Measurements from ENCODE around the gene MRPL16. TPM values are rescaled to one million over a fixed set of nuclear protein-coding genes. Genes with fewer than 3 reads are reported as not detected.

MRPL16 gene
- total RNA-seq (2012; rRNA removed) = 43.9 and 56.9 TPM in 2 replicates
- polyA plus RNA-seq (2012; rRNA removed) = 64.5 and 71.3 TPM in 2 replicates
- 36.4 and 61.0 TPM in 2 replicates for polyA plus RNA-seq (2012; cell fraction: cytosol; rRNA removed)
- polyA plus RNA-seq (2012; cell fraction: nucleus; rRNA removed; ENCODE audit: low replicate concordance) = 14.0 and 44.3 TPM in 2 replicates
- Bru-seq, nascent RNA = percentile 68 among the genes with signal in this experiment
- BruChase-seq, experiment 1, labeled RNA remaining after a 6-hour chase = percentile 68 among the genes with signal in this experiment
- percentile 54 among the genes with signal in this experiment for BruChase-seq, experiment 2, labeled RNA remaining after a 2-hour chase
- long read RNA-seq, transcript MRPL16-201 (4 exons, 1,182 nt) = major isoform, 36 of 45 reads
- long read RNA-seq, partial matches to known transcripts = 2 of 45 reads
- long read RNA-seq, other reads (novel, unspliced or antisense) = 7 of 45 reads

DNA sequence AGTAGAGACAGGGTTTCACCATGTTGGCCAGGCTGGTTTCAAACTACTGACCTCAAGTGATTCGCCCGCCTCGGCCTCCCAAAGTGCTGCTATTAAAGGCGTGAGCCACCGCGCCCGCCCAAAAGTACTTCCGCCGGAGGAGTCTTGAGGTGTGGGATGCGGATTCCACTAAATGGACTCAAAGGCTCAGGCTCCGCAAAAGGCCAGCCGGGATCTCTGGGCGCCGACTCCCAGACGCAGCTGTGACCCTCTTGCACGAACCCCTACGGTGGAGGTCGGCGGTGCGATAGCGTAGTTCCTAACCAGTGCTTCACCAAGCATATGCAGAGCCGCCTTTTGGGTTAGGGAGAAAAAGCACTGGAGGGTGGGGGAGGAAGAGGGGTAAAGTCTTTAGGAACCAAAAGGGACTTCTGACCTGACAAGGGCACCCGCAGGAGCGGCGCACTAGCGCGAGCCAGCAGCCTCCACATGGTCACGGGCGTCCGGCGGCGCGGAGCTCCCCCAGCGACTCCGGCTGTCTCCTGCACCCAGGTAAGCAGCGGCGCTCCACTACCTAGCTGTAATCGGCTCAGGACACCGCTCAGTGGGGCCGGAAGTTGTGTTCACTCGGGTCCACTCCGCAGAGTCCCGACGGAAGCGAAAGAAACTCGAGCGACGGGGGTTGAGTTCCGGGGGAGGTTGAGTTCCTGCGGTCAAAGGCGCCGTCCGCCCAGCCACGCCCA is at the start of gene MRPL16:
MRPL16 (minus strand) TSS at position 590 of the 722 bp plus-strand sequence; CDS start at position 470, 120 bp downstream.
- in situ Hi-C loops (cut with MboI; ENCODE audit: low sequenced_read_pairs) = no loop called here
- Histone ChIP-seq H3K56ac (ENCODE audit: extremely low read depth, insufficient read depth, low read length) (peak within 1 kb of the TSS; percentile 75), H4K5ac (ENCODE audit: low read depth, low read length) (peak within 1 kb of the TSS; percentile 92), H3K27me3 (ENCODE audit: control insufficient read depth, insufficient read depth, low read length) (no peaks in the 10 kb centered on the region), H4K8ac (ENCODE audit: low read depth in 2 of 2, low read length in 2 of 2) (peak within 1 kb of the TSS; percentile 95 to 98), H2BK120ac (ENCODE audit: low read depth, low read length) (peak within 1 kb of the TSS; percentile 20; the same call in 1 of the 2 replicates), H3K79me1 (ENCODE audit: low read depth in 1 of 2, low read length in 2 of 2) (peaks cover 0 to 14% of the 10 kb centered on the region in 2 experiments; a peak in 3 of 4 replicates), H3K9ac (ENCODE audit: low read depth, low read length) (peak within 1 kb of the TSS; percentile 99), H2BK5ac (ENCODE audit: low read depth, low read length, poor library complexity, severe bottlenecking) (peak within 1 kb of the TSS; percentile 60), H4K91ac (ENCODE audit: insufficient read depth, low read depth, low read length) (peak within 1 kb of the TSS; percentile 14; the same call in 1 of the 2 replicates), H3K14ac (replicated peaks; ENCODE audit: low read depth, low read length) (peak within 1 kb of the TSS; percentile 39; the same call in 1 of the 2 replicates), H2BK20ac (ENCODE audit: low read depth, low read length) (no peak within 1 kb of the TSS), H3K18ac (ENCODE audit: low read depth, low read length) (peak within 1 kb of the TSS; percentile 25; the same call in 1 of the 2 replicates), H3K9me3 (ENCODE audit: control insufficient read depth, insufficient read depth, low read length) (no peaks in the 10 kb centered on the region), H3K4me2 (ENCODE audit: low read depth, low read length) (peak within 1 kb of the TSS; percentile 76), H3K9me1 (ENCODE audit: insufficient read depth, low read length) (no peaks in the 10 kb centered on the region; the same call in 1 of the 2 replicates), H2AFZ (replicated peaks; ENCODE audit: low read length, poor library complexity) (peak within 1 kb of the TSS; percentile 99), H3K4me1 (ENCODE audit: control insufficient read depth, insufficient read depth, low read length) (peaks cover 3% of the 10 kb centered on the region; the same call in 1 of the 2 replicates), H2BK15ac (ENCODE audit: low read depth, low read length) (no peak within 1 kb of the TSS), H3K36me3 (ENCODE audit: control insufficient read depth, insufficient read depth, low read length) (peaks cover 11% of the 10 kb centered on the region), H2AK5ac (ENCODE audit: low read depth, low read length) (peak within 1 kb of the TSS; percentile 54; the same call in 1 of the 2 replicates), H3K27ac (ENCODE audit: insufficient read depth, low read length) (peak within 1 kb of the TSS; percentile 85), H3K23ac (ENCODE audit: low read depth, low read length) (peak within 1 kb of the TSS; percentile 43; the same call in 1 of the 2 replicates), H4K20me1 (ENCODE audit: insufficient read depth, low read length) (no peaks in the 10 kb centered on the region), H3K4me3 (ENCODE audit: insufficient read depth, low read depth, low read length) (peak within 1 kb of the TSS; percentile 98), H2AK9ac (replicated peaks; ENCODE audit: low read depth, low read length, poor library complexity) (peak within 1 kb of the TSS; percentile 94), H3K4ac (ENCODE audit: low read depth, low read length) (peak within 1 kb of the TSS; percentile 73)
- TSS peak; percentile 32 for BruUV-seq (replicated peaks)
- WGBS, 2 experiments (ENCODE audit: extremely low coverage in 2 of 2, insufficient read length in 1 of 2) = 0% methylated on average over 15 of the region's 54 CpGs; no CpG with 5 or more reads in 1 of the 2 experiments
- peak; percentile 85 for DNase-seq
- POLR2A ChIA-PET (ENCODE audit: unreplicated experiment) = no interaction called here
- ATAC-seq (ENCODE audit: low read depth) = peak; percentile 98
- CTCF ChIA-PET = no interaction called here
- intact Hi-C loops (cut with micrococcal nuclease) = loop anchor here (2.0 kb wide), 1 partner anchor 56 kb away; the partner anchor contains the start of gene STX3
- dilution Hi-C loops (cut with HindIII; ENCODE audit: low sequenced_read_pairs, unreplicated experiment) = no loop called here
- no peak for TF ChIP-seq CEBPB (IDR thresholded peaks at IDR 0.05; ENCODE audit: low read depth, low read length)
- peak; percentile 75 for TF ChIP-seq MAZ (IDR thresholded peaks at IDR 0.05; ENCODE audit: borderline replicate concordance, low read depth, low read length)
- TF ChIP-seq, protein P1, sequence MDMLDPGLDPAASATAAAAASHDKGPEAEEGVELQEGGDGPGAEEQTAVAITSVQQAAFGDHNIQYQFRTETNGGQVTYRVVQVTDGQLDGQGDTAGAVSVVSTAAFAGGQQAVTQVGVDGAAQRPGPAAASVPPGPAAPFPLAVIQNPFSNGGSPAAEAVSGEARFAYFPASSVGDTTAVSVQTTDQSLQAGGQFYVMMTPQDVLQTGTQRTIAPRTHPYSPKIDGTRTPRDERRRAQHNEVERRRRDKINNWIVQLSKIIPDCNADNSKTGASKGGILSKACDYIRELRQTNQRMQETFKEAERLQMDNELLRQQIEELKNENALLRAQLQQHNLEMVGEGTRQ (IDR thresholded peaks at IDR 0.05; ENCODE audit: low read depth, low read length) = 0 out of 2 replicates have a peak, but pooled peaks have one; percentile 8

All from IMR-90 (cell line).